Gastrocnemius medialis (tissue), 4 donors: ENCODE results near the gene DLD. TPM values are rescaled to one million over a fixed set of nuclear protein-coding genes. Genes with fewer than 3 reads are reported as not detected.

Experiments used
- ATAC-seq, 2 donors: fragments of 150-250 bp; one replicate each; pipeline ENCODE4 v1.9.1; 2016
- DNase-seq, 2 donors: peaks; one replicate each; pipeline ENCODE4 v3.0.0-alpha.2; 2019
- H3K27ac ChIP-seq, 4 donors: fragments of 200-600 bp; sonication (generic); 1 replicate in 1 of 4; 2 replicates in 3 of 4; pipeline ENCODE4 v1.5.1; 2016 to 2018; ENCODE audit warnings: mild to moderate bottlenecking in 2 of 4, moderate library complexity in 1 of 4
- H3K27me3 ChIP-seq, 3 donors: fragments of 200-600 bp; sonication (generic) in 2 of 3; 1 replicate in 1 of 3; 2 replicates in 2 of 3; pipeline versions ENCODE4 v1.5.1 to v1.6.0; 2016 to 2019; ENCODE audit warnings: mild to moderate bottlenecking in 1 of 3, moderate library complexity in 1 of 3
- H3K36me3 ChIP-seq, 2 donors: fragments of 200-600 bp; sonication (generic) in 1 of 2; one replicate each; pipeline ENCODE4 v1.5.1; 2017 to 2018
- H3K4me1 ChIP-seq, 2 donors: fragments of 200-600 bp; sonication (generic) in 1 of 2; one replicate each; pipeline ENCODE4 v1.5.1; 2016 to 2017; ENCODE audit warnings: mild to moderate bottlenecking in 2 of 2
- H3K4me3 ChIP-seq, 4 donors: fragments of 200-600 bp; sonication (generic) in 3 of 4; 1 replicate in 1 of 4; 2 replicates in 3 of 4; pipeline ENCODE4 v1.5.1; 2016 to 2019; ENCODE audit warnings: mild to moderate bottlenecking in 2 of 4
- H3K9me3 ChIP-seq, 3 donors: fragments of 200-600 bp; sonication (generic) in 2 of 3; 1 replicate in 1 of 3; 2 replicates in 2 of 3; pipeline ENCODE4 v1.5.1; 2016 to 2019
- POLR2A ChIP-seq, 2 donors: fragments of 450-650 bp; IDR thresholded peaks; one replicate each; pipeline ENCODE4 v1.6.1; 2017; ENCODE audit warnings: antibody characterized with exemption in 2 of 2, mild to moderate bottlenecking in 2 of 2, moderate library complexity in 2 of 2
- in situ Hi-C, 4 donors: fragments of 200-750 bp; cut with MboI; loops; one replicate each; pipeline versions ENCODE4 v1.15.0 to v1.8.0; 2017; ENCODE audit warnings: low sequenced_read_pairs in 4 of 4
- intact Hi-C: fragments of 100-400 bp; cut with DNase I; formaldehyde crosslinking; loops from one replicate; pipeline ENCODE4 v1.15.1; 2023; ENCODE audit warnings: low total_unique reads
- total RNA-seq, 4 donors: library from RNA; depleted of rRNA; stranded (reverse); fragments of >200 nt; gene quantifications; one replicate each; pipeline versions ENCODE4 v1.1.0 to v1.2.3, GENCODE V29; 2016
- TF ChIP-seq, protein P1 (sequence below), 5 experiments: fragments of 450-650 bp in 3 of 5; fragments of 200-600 bp in 2 of 5; sonication (generic) in 2 of 5; IDR thresholded peaks in 4 of 5; conservative IDR thresholded peaks in 1 of 5; 1 replicate in 4 of 5; 2 replicates in 1 of 5; pipeline ENCODE4 v1.5.1; 2016 to 2019; ENCODE audit warnings: antibody characterized with exemption in 5 of 5, mild to moderate bottlenecking in 3 of 5, moderate library complexity in 3 of 5

Gene DLD
- total RNA-seq, 4 donors from 2014 or later, result 110 to 157 (median 146) TPM

DNA sequence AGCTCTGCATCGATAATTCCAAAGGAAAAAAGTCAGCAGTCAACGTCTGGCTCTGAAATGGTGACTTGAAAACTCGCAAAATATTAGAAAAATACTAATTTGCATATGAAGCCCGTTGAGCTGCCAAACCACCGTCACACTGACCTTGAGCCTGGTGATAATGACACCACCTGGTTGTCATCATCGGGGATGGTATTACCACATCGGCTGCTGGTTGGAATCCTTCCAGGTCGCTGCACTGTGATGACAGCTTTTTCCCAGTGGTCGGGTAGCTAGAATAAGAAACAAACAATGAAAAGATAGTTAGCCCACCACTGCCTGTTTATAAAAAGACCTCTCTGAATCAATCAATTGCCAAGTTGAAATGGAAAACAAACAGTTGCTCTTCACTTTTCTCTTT, 70.4 kb downstream of the DLD start:
- in situ Hi-C loops (no loop called here), intact Hi-C loops (no loop called here)
- H3K27me3 ChIP-seq, result peaks cover 6 to 7% (median 7%) of the 10 kb centered on the region in 3 donors
- H3K4me1 ChIP-seq, result peaks cover 4 to 6% of the 10 kb centered on the region in 2 donors
- no peaks in the 10 kb centered on the region for H3K9me3 ChIP-seq
- TF ChIP-seq POLR2A (IDR thresholded peaks at IDR 0.05), result no peak
- TF ChIP-seq, protein P1, sequence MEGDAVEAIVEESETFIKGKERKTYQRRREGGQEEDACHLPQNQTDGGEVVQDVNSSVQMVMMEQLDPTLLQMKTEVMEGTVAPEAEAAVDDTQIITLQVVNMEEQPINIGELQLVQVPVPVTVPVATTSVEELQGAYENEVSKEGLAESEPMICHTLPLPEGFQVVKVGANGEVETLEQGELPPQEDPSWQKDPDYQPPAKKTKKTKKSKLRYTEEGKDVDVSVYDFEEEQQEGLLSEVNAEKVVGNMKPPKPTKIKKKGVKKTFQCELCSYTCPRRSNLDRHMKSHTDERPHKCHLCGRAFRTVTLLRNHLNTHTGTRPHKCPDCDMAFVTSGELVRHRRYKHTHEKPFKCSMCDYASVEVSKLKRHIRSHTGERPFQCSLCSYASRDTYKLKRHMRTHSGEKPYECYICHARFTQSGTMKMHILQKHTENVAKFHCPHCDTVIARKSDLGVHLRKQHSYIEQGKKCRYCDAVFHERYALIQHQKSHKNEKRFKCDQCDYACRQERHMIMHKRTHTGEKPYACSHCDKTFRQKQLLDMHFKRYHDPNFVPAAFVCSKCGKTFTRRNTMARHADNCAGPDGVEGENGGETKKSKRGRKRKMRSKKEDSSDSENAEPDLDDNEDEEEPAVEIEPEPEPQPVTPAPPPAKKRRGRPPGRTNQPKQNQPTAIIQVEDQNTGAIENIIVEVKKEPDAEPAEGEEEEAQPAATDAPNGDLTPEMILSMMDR (IDR thresholded peaks at IDR 0.05 in 4 of 5, conservative IDR thresholded peaks at IDR 0.05 in 1 of 5), result no peak
- H3K4me3 ChIP-seq, result no peak overlapping the region
- peak overlapping the region in 1 of 4 donors; percentile 27 for H3K27ac ChIP-seq
- peak; percentile 62 to 63 for ATAC-seq
- DNase-seq, result peak; percentile 33 to 61
- no peaks in the 10 kb centered on the region for H3K36me3 ChIP-seq

DNA sequence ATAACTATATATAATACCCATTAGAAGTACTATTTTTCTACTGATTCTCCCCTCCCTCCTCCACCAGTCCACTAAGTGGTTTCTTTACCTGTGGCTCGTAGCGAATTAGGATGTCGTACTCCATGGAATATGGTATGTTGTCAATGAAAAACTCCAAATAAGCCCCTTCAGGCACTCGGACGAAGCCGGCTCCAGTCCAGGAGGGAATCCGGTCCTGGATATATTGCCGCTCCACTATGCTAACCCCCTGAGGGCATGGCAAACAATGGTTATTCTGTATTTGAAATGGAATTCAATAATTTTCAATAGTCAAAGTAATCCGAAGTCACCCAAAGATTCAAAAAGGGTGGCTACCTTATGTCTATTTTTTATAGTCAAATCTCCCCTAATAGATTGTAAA, 71.8 kb downstream of the DLD start:
- no peak for TF ChIP-seq POLR2A (IDR thresholded peaks at IDR 0.05)
- TF ChIP-seq, protein P1 (IDR thresholded peaks at IDR 0.05 in 4 of 5, conservative IDR thresholded peaks at IDR 0.05 in 1 of 5), result no peak
- Histone ChIP-seq H3K4me1 (peaks cover 8 to 12% of the 10 kb centered on the region in 2 donors), H3K4me3 (no peak overlapping the region), H3K27me3 (peaks cover 6 to 7% (median 7%) of the 10 kb centered on the region in 3 donors), H3K9me3 (no peaks in the 10 kb centered on the region), H3K27ac (no peak overlapping the region), H3K36me3 (no peaks in the 10 kb centered on the region)
- ATAC-seq (no peak), DNase-seq (no peak)
- in situ Hi-C loops, result no loop called here
- intact Hi-C loops, result no loop called here

DNA sequence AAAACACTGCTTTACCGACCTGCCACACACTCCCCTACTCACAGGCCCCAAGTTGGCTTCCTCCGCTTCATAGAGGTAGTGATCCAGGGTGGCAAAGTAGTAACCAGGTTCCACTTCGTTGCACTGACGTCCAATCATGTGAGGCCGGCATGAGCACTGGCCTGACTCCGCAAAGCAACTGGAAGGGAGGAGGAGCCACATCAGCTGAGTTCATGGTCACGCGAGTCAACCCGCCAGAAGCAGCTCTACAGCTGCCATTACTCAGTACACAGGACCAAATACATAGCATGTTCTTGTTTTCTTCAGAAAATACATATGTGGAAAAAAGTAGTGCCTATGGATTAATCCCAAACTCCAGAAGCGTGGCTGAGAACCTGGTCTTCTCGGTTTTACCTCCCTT, 73.5 kb downstream of the DLD start:
- TF ChIP-seq, protein P1 (IDR thresholded peaks at IDR 0.05 in 4 of 5, conservative IDR thresholded peaks at IDR 0.05 in 1 of 5), result no peak
- TF ChIP-seq POLR2A (IDR thresholded peaks at IDR 0.05), result no peak
- Histone ChIP-seq H3K27ac (no peak overlapping the region), H3K4me3 (no peak overlapping the region), H3K9me3 (no peaks in the 10 kb centered on the region), H3K27me3 (peaks cover 5 to 7% (median 6%) of the 10 kb centered on the region in 3 donors), H3K36me3 (no peaks in the 10 kb centered on the region), H3K4me1 (peaks cover 5 to 8% of the 10 kb centered on the region in 2 donors)
- in situ Hi-C loops, result no loop called here
- ATAC-seq, result no peak
- DNase-seq, result no peak
- intact Hi-C loops, result no loop called here

DNA sequence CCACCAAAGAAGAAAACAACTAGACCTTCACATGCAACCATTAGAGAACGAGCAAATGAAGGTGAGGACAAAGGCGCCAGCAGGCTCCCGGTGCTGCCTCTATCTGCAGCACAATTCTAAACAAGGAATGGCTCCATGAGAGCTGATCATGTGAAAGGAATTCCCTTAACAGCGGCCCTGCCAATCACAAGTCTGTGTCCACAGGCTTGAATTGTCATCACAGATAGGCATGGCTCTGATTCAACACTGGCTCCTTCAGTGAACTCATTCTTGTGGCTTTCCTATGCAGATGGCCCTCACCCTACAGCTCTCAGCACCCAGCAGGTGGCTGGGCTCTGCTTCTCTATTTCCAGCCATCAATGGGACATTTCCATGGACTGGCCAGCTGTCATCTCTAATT, 75.7 kb downstream of the DLD start:
- peak overlapping the region in 1 of 4 donors; percentile 16 for H3K27ac ChIP-seq
- TF ChIP-seq POLR2A (IDR thresholded peaks at IDR 0.05), result no peak
- intact Hi-C loops, result no loop called here
- no peaks in the 10 kb centered on the region for H3K36me3 ChIP-seq
- ATAC-seq, result peak; percentile 27 to 38
- peaks cover 13 to 23% of the 10 kb centered on the region in 2 donors for H3K4me1 ChIP-seq
- in situ Hi-C loops, result no loop called here
- no peaks in the 10 kb centered on the region for H3K27me3 ChIP-seq
- H3K4me3 ChIP-seq, result no peak overlapping the region
- no peaks in the 10 kb centered on the region for H3K9me3 ChIP-seq
- DNase-seq, result no peak

DNA sequence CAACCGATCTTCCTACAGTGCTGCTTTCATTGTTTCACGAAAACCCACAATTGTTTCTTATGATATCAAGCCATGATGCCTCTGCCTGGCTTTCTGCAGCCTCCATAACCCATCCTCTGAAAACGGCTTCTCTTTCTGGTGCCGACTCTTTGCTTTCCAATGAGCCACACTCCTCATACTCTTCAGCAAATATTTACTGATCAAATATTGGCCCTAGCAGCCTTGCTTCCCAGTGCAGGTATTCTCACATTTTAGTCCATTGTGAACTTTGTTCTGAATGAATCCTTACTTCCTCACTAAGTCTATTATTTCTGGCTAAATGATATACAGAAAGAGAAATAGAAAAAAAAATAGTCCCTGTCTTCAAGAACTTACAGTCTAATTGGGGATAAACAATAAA, 76.4 kb downstream of the DLD start:
- H3K36me3 ChIP-seq, result no peaks in the 10 kb centered on the region
- intact Hi-C loops (no loop called here), in situ Hi-C loops (no loop called here)
- H3K4me3 ChIP-seq, result no peak overlapping the region
- H3K9me3 ChIP-seq, result no peaks in the 10 kb centered on the region
- ATAC-seq, result no peak
- peaks cover 15 to 24% of the 10 kb centered on the region in 2 donors for H3K4me1 ChIP-seq
- DNase-seq, result no peak
- TF ChIP-seq, protein P1 (IDR thresholded peaks at IDR 0.05 in 4 of 5, conservative IDR thresholded peaks at IDR 0.05 in 1 of 5), result no peak
- TF ChIP-seq POLR2A (IDR thresholded peaks at IDR 0.05), result no peak
- H3K27me3 ChIP-seq, result no peaks in the 10 kb centered on the region
- H3K27ac ChIP-seq, result peak overlapping the region in 1 of 4 donors; percentile 22
